UCSD-AML1 (cell line): ENCODE data around the gene CALN1.

Experiments
- DNase-seq: peaks from one replicate; lab custom pipeline; 2025; ENCODE audit not compliant: unreplicated experiment; lab: John Stamatoyannopoulos, UW

CALN1 gene

GRCh38 chr7:72326811-72327210 is 85.3 kb downstream of the CALN1 start:
- no peak for DNase-seq

- DNase-seq: no peak
Observed at GRCh38 chr7:72326365-72326764, 85.8 kb downstream of the CALN1 start.

GRCh38 chr7:72325561-72325960 is 86.6 kb downstream of the CALN1 start:
- no peak for DNase-seq

GRCh38 chr7:72321637-72322036 is 90.5 kb downstream of the CALN1 start:
- no peak for DNase-seq

GRCh38 chr7:72321081-72321480 is 91.1 kb downstream of the CALN1 start:
- no peak for DNase-seq

- no peak for DNase-seq
Observed at GRCh38 chr7:72317341-72317740, 94.8 kb downstream of the CALN1 start.

GRCh38 chr7:72316148-72316547 is 96.0 kb downstream of the CALN1 start:
- DNase-seq: no peak

GRCh38 chr7:72313906-72314305 is 98.2 kb downstream of the CALN1 start:
- no peak for DNase-seq

- no peak for DNase-seq
Observed at GRCh38 chr7:72310301-72310700, 101.8 kb downstream of the CALN1 start.

- DNase-seq: no peak
Observed at GRCh38 chr7:72309476-72309875, 102.7 kb downstream of the CALN1 start.

- DNase-seq: no peak
Observed at GRCh38 chr7:72308986-72309385, 103.2 kb downstream of the CALN1 start.

- DNase-seq: no peak
Observed at GRCh38 chr7:72307566-72307965, 104.6 kb downstream of the CALN1 start.

- DNase-seq: no peak
Observed at GRCh38 chr7:72298912-72299311, 113.2 kb downstream of the CALN1 start.

- DNase-seq: no peak
Observed at GRCh38 chr7:72298091-72298490, 114.0 kb downstream of the CALN1 start.

- DNase-seq: no peak
Observed at GRCh38 chr7:72297636-72298035, 114.5 kb downstream of the CALN1 start.

GRCh38 chr7:72292794-72293193 is 119.3 kb downstream of the CALN1 start:
- peak; percentile 38 for DNase-seq

GRCh38 chr7:72292118-72292517 is 120.0 kb downstream of the CALN1 start:
- no peak for DNase-seq

GRCh38 chr7:72286519-72286918 is 125.6 kb downstream of the CALN1 start:
- DNase-seq: no peak

- DNase-seq: no peak
Observed at GRCh38 chr7:72283309-72283708, 128.8 kb downstream of the CALN1 start.

- no peak for DNase-seq
Observed at GRCh38 chr7:72281308-72281707, 130.8 kb downstream of the CALN1 start.

GRCh38 chr7:72279203-72279602 is 132.9 kb downstream of the CALN1 start:
- DNase-seq: no peak

GRCh38 chr7:72278550-72278949 is 133.6 kb downstream of the CALN1 start:
- no peak for DNase-seq

GRCh38 chr7:72275382-72276070 is 136.6 kb downstream of the CALN1 start:
- DNase-seq: no peak
